ENCODE results near the gene ZNF784. TPM values are rescaled to one million over a fixed set of nuclear protein-coding genes. Genes with fewer than 3 reads are reported as not detected.
A peak's percentile ranks its signal among the peaks of the same experiment; 100 is the strongest.

The ZNF784 gene
- total and polyA plus RNA-seq, 9 of the 15 experiments (the other 6 are each of a cell fraction or from before 2014, with no cell fraction given) = 0.14 to 6.1 (median 2.1) TPM

DNA sequence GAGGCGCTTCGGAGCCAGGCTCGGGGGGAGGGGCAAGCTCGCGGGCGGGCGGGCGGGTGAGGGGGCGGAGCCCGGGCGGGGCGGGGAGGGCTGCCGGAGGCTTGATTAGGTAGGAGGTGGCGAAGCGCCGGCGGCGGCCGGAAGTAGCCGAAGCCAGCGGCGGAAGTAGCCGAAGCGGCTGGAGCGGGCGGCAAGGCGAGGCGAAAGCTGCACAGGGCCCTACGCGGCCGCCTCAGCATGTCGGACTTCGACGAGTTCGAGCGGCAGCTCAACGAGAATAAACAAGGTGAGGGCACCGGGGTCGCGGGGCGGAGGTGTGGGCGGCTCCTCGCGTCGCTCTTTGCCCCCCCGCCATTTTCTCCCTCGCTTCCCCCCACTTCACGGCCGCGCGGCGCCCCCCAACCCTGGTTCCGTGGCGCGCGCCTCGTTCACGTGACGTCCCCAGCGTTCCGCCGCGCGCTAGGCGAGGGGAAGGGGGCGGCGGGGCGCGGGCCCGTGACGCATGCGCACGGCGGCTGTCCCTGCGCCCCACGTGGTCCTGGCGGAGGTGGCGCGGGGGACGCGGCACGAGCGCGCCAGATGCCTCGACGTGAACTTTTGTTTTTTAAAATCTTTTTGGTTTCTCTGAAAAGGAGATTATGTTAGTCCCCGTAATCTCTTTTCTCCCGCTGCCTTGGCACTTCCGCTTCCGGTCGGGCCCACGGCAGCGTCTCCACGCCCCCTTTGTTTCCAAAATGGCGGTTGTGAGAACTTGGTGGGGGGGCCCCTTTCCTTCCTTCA, 30.7 kb upstream of the ZNF784 start, which contains the start of gene U2AF2 (continued):
- TF ChIP-seq, protein P1, sequence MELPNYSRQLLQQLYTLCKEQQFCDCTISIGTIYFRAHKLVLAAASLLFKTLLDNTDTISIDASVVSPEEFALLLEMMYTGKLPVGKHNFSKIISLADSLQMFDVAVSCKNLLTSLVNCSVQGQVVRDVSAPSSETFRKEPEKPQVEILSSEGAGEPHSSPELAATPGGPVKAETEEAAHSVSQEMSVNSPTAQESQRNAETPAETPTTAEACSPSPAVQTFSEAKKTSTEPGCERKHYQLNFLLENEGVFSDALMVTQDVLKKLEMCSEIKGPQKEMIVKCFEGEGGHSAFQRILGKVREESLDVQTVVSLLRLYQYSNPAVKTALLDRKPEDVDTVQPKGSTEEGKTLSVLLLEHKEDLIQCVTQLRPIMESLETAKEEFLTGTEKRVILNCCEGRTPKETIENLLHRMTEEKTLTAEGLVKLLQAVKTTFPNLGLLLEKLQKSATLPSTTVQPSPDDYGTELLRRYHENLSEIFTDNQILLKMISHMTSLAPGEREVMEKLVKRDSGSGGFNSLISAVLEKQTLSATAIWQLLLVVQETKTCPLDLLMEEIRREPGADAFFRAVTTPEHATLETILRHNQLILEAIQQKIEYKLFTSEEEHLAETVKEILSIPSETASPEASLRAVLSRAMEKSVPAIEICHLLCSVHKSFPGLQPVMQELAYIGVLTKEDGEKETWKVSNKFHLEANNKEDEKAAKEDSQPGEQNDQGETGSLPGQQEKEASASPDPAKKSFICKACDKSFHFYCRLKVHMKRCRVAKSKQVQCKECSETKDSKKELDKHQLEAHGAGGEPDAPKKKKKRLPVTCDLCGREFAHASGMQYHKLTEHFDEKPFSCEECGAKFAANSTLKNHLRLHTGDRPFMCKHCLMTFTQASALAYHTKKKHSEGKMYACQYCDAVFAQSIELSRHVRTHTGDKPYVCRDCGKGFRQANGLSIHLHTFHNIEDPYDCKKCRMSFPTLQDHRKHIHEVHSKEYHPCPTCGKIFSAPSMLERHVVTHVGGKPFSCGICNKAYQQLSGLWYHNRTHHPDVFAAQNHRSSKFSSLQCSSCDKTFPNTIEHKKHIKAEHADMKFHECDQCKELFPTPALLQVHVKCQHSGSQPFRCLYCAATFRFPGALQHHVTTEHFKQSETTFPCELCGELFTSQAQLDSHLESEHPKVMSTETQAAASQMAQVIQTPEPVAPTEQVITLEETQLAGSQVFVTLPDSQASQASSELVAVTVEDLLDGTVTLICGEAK (IDR thresholded peaks at IDR 0.05) = peak; percentile 93
- TF ChIP-seq, protein P1 (CRISPR knock-in tag; IDR thresholded peaks at IDR 0.05) = no peak
- TF ChIP-seq SUPT5H (IDR thresholded peaks at IDR 0.05) = peak; percentile 80
- 0 out of 2 replicates have a peak, but pooled peaks have one; percentile 21 for TF ChIP-seq ZNF764 (CRISPR knock-in tag; IDR thresholded peaks at IDR 0.05; ENCODE audit: low read depth)
- TF ChIP-seq, protein P2, sequence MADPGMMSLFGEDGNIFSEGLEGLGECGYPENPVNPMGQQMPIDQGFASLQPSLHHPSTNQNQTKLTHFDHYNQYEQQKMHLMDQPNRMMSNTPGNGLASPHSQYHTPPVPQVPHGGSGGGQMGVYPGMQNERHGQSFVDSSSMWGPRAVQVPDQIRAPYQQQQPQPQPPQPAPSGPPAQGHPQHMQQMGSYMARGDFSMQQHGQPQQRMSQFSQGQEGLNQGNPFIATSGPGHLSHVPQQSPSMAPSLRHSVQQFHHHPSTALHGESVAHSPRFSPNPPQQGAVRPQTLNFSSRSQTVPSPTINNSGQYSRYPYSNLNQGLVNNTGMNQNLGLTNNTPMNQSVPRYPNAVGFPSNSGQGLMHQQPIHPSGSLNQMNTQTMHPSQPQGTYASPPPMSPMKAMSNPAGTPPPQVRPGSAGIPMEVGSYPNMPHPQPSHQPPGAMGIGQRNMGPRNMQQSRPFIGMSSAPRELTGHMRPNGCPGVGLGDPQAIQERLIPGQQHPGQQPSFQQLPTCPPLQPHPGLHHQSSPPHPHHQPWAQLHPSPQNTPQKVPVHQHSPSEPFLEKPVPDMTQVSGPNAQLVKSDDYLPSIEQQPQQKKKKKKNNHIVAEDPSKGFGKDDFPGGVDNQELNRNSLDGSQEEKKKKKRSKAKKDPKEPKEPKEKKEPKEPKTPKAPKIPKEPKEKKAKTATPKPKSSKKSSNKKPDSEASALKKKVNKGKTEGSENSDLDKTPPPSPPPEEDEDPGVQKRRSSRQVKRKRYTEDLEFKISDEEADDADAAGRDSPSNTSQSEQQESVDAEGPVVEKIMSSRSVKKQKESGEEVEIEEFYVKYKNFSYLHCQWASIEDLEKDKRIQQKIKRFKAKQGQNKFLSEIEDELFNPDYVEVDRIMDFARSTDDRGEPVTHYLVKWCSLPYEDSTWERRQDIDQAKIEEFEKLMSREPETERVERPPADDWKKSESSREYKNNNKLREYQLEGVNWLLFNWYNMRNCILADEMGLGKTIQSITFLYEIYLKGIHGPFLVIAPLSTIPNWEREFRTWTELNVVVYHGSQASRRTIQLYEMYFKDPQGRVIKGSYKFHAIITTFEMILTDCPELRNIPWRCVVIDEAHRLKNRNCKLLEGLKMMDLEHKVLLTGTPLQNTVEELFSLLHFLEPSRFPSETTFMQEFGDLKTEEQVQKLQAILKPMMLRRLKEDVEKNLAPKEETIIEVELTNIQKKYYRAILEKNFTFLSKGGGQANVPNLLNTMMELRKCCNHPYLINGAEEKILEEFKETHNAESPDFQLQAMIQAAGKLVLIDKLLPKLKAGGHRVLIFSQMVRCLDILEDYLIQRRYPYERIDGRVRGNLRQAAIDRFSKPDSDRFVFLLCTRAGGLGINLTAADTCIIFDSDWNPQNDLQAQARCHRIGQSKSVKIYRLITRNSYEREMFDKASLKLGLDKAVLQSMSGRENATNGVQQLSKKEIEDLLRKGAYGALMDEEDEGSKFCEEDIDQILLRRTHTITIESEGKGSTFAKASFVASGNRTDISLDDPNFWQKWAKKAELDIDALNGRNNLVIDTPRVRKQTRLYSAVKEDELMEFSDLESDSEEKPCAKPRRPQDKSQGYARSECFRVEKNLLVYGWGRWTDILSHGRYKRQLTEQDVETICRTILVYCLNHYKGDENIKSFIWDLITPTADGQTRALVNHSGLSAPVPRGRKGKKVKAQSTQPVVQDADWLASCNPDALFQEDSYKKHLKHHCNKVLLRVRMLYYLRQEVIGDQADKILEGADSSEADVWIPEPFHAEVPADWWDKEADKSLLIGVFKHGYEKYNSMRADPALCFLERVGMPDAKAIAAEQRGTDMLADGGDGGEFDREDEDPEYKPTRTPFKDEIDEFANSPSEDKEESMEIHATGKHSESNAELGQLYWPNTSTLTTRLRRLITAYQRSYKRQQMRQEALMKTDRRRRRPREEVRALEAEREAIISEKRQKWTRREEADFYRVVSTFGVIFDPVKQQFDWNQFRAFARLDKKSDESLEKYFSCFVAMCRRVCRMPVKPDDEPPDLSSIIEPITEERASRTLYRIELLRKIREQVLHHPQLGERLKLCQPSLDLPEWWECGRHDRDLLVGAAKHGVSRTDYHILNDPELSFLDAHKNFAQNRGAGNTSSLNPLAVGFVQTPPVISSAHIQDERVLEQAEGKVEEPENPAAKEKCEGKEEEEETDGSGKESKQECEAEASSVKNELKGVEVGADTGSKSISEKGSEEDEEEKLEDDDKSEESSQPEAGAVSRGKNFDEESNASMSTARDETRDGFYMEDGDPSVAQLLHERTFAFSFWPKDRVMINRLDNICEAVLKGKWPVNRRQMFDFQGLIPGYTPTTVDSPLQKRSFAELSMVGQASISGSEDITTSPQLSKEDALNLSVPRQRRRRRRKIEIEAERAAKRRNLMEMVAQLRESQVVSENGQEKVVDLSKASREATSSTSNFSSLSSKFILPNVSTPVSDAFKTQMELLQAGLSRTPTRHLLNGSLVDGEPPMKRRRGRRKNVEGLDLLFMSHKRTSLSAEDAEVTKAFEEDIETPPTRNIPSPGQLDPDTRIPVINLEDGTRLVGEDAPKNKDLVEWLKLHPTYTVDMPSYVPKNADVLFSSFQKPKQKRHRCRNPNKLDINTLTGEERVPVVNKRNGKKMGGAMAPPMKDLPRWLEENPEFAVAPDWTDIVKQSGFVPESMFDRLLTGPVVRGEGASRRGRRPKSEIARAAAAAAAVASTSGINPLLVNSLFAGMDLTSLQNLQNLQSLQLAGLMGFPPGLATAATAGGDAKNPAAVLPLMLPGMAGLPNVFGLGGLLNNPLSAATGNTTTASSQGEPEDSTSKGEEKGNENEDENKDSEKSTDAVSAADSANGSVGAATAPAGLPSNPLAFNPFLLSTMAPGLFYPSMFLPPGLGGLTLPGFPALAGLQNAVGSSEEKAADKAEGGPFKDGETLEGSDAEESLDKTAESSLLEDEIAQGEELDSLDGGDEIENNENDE (IDR thresholded peaks at IDR 0.05; ENCODE audit: low read depth, low read length) = no peak
- no peak for TF ChIP-seq EHMT2 (IDR thresholded peaks at IDR 0.05)
- TF ChIP-seq ZNF76 (CRISPR knock-in tag; IDR thresholded peaks at IDR 0.05; ENCODE audit: borderline replicate concordance) = 0 out of 2 replicates have a peak, but pooled peaks have one; percentile 76

Measured in K562 (cell line).